Fibroblast of lung (primary cell): ENCODE measurements around the gene LRMDA. TPM values are rescaled to one million over a fixed set of nuclear protein-coding genes. Genes with fewer than 3 reads are reported as not detected.

Experiments used
- DNase-seq, 2 donors: peaks; one replicate each; pipeline versions ENCODE4 v3.0.0 to v3.0.0-alpha.2; 2010; ENCODE audit warnings: low read depth in 2 of 2
- H2AFZ ChIP-seq: 2 replicates; pipeline ENCODE4 v1.5.1; 2012; ENCODE audit warnings: low read length, control low read depth, inconsistent platforms
- H3K27ac ChIP-seq: 2 replicates; pipeline ENCODE4 v1.5.1; 2011; ENCODE audit warnings: low read length, control low read depth; ENCODE audit not compliant: insufficient read depth
- H3K27me3 ChIP-seq: 2 replicates; pipeline ENCODE4 v1.5.1; 2011; ENCODE audit warnings: mild to moderate bottlenecking, low read length; ENCODE audit not compliant: control insufficient read depth, insufficient read depth
- H3K36me3 ChIP-seq: 2 replicates; pipeline ENCODE4 v1.5.1; 2011; ENCODE audit warnings: low read length; ENCODE audit not compliant: control insufficient read depth, insufficient read depth
- H3K4me1 ChIP-seq: 2 replicates; pipeline ENCODE4 v1.5.1; 2011; ENCODE audit warnings: low read length; ENCODE audit not compliant: control insufficient read depth, insufficient read depth; ENCODE audit errors: extremely low read depth
- H3K4me2 ChIP-seq: 2 replicates; pipeline ENCODE4 v1.5.1; 2011; ENCODE audit warnings: low read length, control low read depth; ENCODE audit not compliant: insufficient read depth; ENCODE audit errors: extremely low read depth
- H3K4me3 ChIP-seq, 4 experiments: fragments of 200-600 bp in 1 of 4; sonication (generic) in 1 of 4; replicated peaks in 1 of 4; 2 replicates each; pipeline ENCODE4 v1.5.1; 2011 to 2016; ENCODE audit warnings: low read length in 4 of 4, low read depth in 3 of 4, mild to moderate bottlenecking in 3 of 4, control low read depth in 2 of 4, inconsistent platforms in 1 of 4, mixed read lengths in 1 of 4; ENCODE audit not compliant: insufficient read depth in 1 of 4; ENCODE audit errors: control extremely low read depth in 1 of 4
- H3K79me2 ChIP-seq: 2 replicates; pipeline ENCODE4 v1.5.1; 2012; ENCODE audit warnings: mild to moderate bottlenecking, low read length, inconsistent platforms; ENCODE audit not compliant: control insufficient read depth, insufficient read depth
- H3K9ac ChIP-seq: 2 replicates; pipeline ENCODE4 v1.5.1; 2011; ENCODE audit warnings: mild to moderate bottlenecking, low read length, control low read depth; ENCODE audit not compliant: insufficient read depth
- H3K9me3 ChIP-seq: 2 replicates; pipeline ENCODE4 v1.5.1; 2012; ENCODE audit warnings: low read depth, low read length; ENCODE audit not compliant: control insufficient read depth, insufficient read depth
- H4K20me1 ChIP-seq: 2 replicates; pipeline ENCODE4 v1.5.1; 2011; ENCODE audit warnings: low read length; ENCODE audit not compliant: control insufficient read depth, insufficient read depth; ENCODE audit errors: extremely low read depth
- CTCF ChIP-seq, 2 donors: IDR thresholded peaks in 1 of 2; conservative IDR thresholded peaks in 1 of 2; 1 replicate in 1 of 2; 2 replicates in 1 of 2; pipeline ENCODE4 v1.5.1; 2011 to 2012; ENCODE audit warnings: low read length in 2 of 2, control low read depth in 1 of 2, inconsistent platforms in 1 of 2, low read depth in 1 of 2, mild to moderate bottlenecking in 1 of 2
- EZH2 ChIP-seq: IDR thresholded peaks from 2 replicates; pipeline ENCODE4 v1.5.1; 2012; ENCODE audit warnings: low read length, control low read depth, mild to moderate bottlenecking; ENCODE audit errors: missing control alignments
- polyA plus RNA-seq, 2 donors: library from polyadenylated mRNA; depleted of rRNA in 1 of 2; stranded (reverse) in 1 of 2; unstranded in 1 of 2; fragments of >200 nt; gene quantifications; 2 replicates each; pipeline ENCODE4 v1.2.1, GENCODE V29; 2011 to 2012; ENCODE audit warnings: missing spikeins in 1 of 2
- total RNA-seq: library from RNA; depleted of rRNA; stranded (reverse); fragments of >200 nt; gene quantifications from 2 replicates; pipeline ENCODE4 v1.2.1, GENCODE V29; 2014

LRMDA gene
- total and polyA plus RNA-seq, 2 donors (not counting 1 experiment from before 2014, with no cell fraction given): 1.7 to 2.0 TPM

GRCh38 chr10:75771606-75772005 is 340.2 kb downstream of the LRMDA start:
- H3K4me1 ChIP-seq: peaks cover 20% of the 10 kb centered on the region
- H4K20me1 ChIP-seq: no peaks in the 10 kb centered on the region
- H3K4me2 ChIP-seq: no peak overlapping the region
- no peaks in the 10 kb centered on the region for H3K79me2 ChIP-seq
- no peak overlapping the region for H2AFZ ChIP-seq
- no peak overlapping the region for H3K9ac ChIP-seq
- no peak overlapping the region for H3K27ac ChIP-seq
- no peak for TF ChIP-seq EZH2
- no peak for TF ChIP-seq CTCF (conservative IDR thresholded peaks at IDR 0.05 in 1 of 2, IDR thresholded peaks at IDR 0.05 in 1 of 2; ENCODE audit: low read depth in 1 of 2, low read length in 2 of 2)
- DNase-seq: no peak
- H3K27me3 ChIP-seq: peaks cover 2% of the 10 kb centered on the region
- H3K4me3 ChIP-seq: no peak overlapping the region
- H3K36me3 ChIP-seq: no peaks in the 10 kb centered on the region
- no peaks in the 10 kb centered on the region for H3K9me3 ChIP-seq

- peak overlapping the region; percentile 83 for H3K4me2 ChIP-seq
- H2AFZ ChIP-seq: peak overlapping the region; percentile 64
- TF ChIP-seq CTCF (conservative IDR thresholded peaks at IDR 0.05 in 1 of 2, IDR thresholded peaks at IDR 0.05 in 1 of 2; ENCODE audit: low read depth in 1 of 2, low read length in 2 of 2): no peak
- no peak for TF ChIP-seq EZH2
- no peak overlapping the region for H3K9ac ChIP-seq
- H3K4me3 ChIP-seq: peak overlapping the region; percentile 17 to 30 (median 26)
- peaks cover 4% of the 10 kb centered on the region for H3K27me3 ChIP-seq
- peak in 1 of 2 donors; percentile 60 for DNase-seq
- H3K79me2 ChIP-seq: no peaks in the 10 kb centered on the region
- no peaks in the 10 kb centered on the region for H3K9me3 ChIP-seq
- H4K20me1 ChIP-seq: no peaks in the 10 kb centered on the region
- H3K27ac ChIP-seq: no peak overlapping the region
- peaks cover 20% of the 10 kb centered on the region for H3K4me1 ChIP-seq
- H3K36me3 ChIP-seq: no peaks in the 10 kb centered on the region
Measured at GRCh38 chr10:75772153-75772887, 340.9 kb downstream of the LRMDA start.

- Histone ChIP-seq H3K9ac (no peak overlapping the region), H3K27ac (peak overlapping the region; percentile 24), H3K27me3 (peaks cover 2% of the 10 kb centered on the region), H3K9me3 (no peaks in the 10 kb centered on the region), H4K20me1 (no peaks in the 10 kb centered on the region), H3K4me2 (peak overlapping the region; percentile 62), H2AFZ (no peak overlapping the region), H3K4me3 (no peak overlapping the region), H3K79me2 (no peaks in the 10 kb centered on the region), H3K4me1 (peaks cover 20% of the 10 kb centered on the region), H3K36me3 (no peaks in the 10 kb centered on the region)
- peak; percentile 85 to 93 for DNase-seq
- no peak for TF ChIP-seq CTCF (conservative IDR thresholded peaks at IDR 0.05 in 1 of 2, IDR thresholded peaks at IDR 0.05 in 1 of 2; ENCODE audit: low read depth in 1 of 2, low read length in 2 of 2)
- TF ChIP-seq EZH2: no peak
Measured at GRCh38 chr10:75773231-75773780, 341.9 kb downstream of the LRMDA start.
